HepG2 (cell line): ENCODE measurements around the gene TXNL4B. TPM values are rescaled to one million over a fixed set of nuclear protein-coding genes. Genes with fewer than 3 reads are reported as not detected.

Experiments used
- ARHGAP35 ChIP-seq: sonication (generic); formaldehyde crosslinking; IDR thresholded peaks from 2 replicates; pipeline ENCODE4 v1.9.0; 2022; ENCODE audit warnings: mild to moderate bottlenecking, inconsistent platforms, moderate library complexity, missing genetic modification reagents, borderline replicate concordance
- CHCHD3 ChIP-seq: sonication (generic); formaldehyde crosslinking; IDR thresholded peaks from 2 replicates; pipeline ENCODE4 v1.8.0; 2022; ENCODE audit warnings: mild to moderate bottlenecking, missing genetic modification reagents, moderate library complexity
- FOXM1 ChIP-seq: sonication (generic); formaldehyde crosslinking; IDR thresholded peaks from 2 replicates; pipeline ENCODE4 v1.5.0; 2020; ENCODE audit warnings: missing genetic modification reagents
- HHEX ChIP-seq: IDR thresholded peaks from 2 replicates; pipeline ENCODE4 v1.6.1; 2016; ENCODE audit warnings: control low read depth
- KLF9 ChIP-seq: IDR thresholded peaks from 2 replicates; pipeline ENCODE4 v1.6.1; 2016; ENCODE audit warnings: low read depth
- PAX8 ChIP-seq: sonication (generic); formaldehyde crosslinking; IDR thresholded peaks from 2 replicates; pipeline ENCODE4 v1.8.0; 2022; ENCODE audit warnings: mild to moderate bottlenecking, missing genetic modification reagents, borderline replicate concordance
- RAD21 ChIP-seq: fragments of 450-650 bp; formaldehyde crosslinking; IDR thresholded peaks from 2 replicates; pipeline ENCODE4 v1.5.0; 2020; ENCODE audit warnings: mild to moderate bottlenecking
- SETDB1 ChIP-seq: sonication (generic); formaldehyde crosslinking; IDR thresholded peaks from 2 replicates; pipeline ENCODE4 v1.5.1; 2020; ENCODE audit warnings: missing genetic modification reagents, mild to moderate bottlenecking, borderline replicate concordance
- TGIF2 ChIP-seq: IDR thresholded peaks from 2 replicates; pipeline ENCODE4 v1.6.1; 2016; ENCODE audit warnings: control low read depth, missing compliant biosample characterization
- ZBTB42 ChIP-seq: sonication (generic); formaldehyde crosslinking; IDR thresholded peaks from 2 replicates; pipeline ENCODE4 v1.5.0; 2020; ENCODE audit warnings: mild to moderate bottlenecking, missing genetic modification reagents
- ZC3H13 ChIP-seq: sonication (generic); formaldehyde crosslinking; IDR thresholded peaks from 2 replicates; pipeline ENCODE4 v1.8.1; 2023; ENCODE audit warnings: mild to moderate bottlenecking, missing genetic modification reagents, moderate library complexity
- ZFP41 ChIP-seq: sonication (generic); formaldehyde crosslinking; IDR thresholded peaks from 2 replicates; pipeline ENCODE4 v1.4.0; 2020; ENCODE audit warnings: mild to moderate bottlenecking, missing genetic modification reagents, borderline replicate concordance
- ZFP82 ChIP-seq: sonication (generic); formaldehyde crosslinking; IDR thresholded peaks from 2 replicates; pipeline ENCODE4 v1.5.1; 2020; ENCODE audit warnings: mild to moderate bottlenecking, missing genetic modification reagents, borderline replicate concordance
- ZKSCAN5 ChIP-seq: sonication (generic); formaldehyde crosslinking; IDR thresholded peaks from 2 replicates; pipeline ENCODE4 v1.5.1; 2020; ENCODE audit warnings: mild to moderate bottlenecking, missing genetic modification reagents
- ZNF207 ChIP-seq: fragments of 450-650 bp; IDR thresholded peaks from 2 replicates; pipeline ENCODE4 v1.6.1; 2016; ENCODE audit warnings: antibody characterized with exemption, borderline replicate concordance
- ZNF263 ChIP-seq: sonication (generic); formaldehyde crosslinking; IDR thresholded peaks from 2 replicates; pipeline ENCODE4 v1.4.0; 2020; ENCODE audit warnings: missing genetic modification reagents
- ZNF567 ChIP-seq: sonication (generic); formaldehyde crosslinking; IDR thresholded peaks from 2 replicates; pipeline ENCODE4 v1.8.1; 2023; ENCODE audit warnings: mild to moderate bottlenecking, missing genetic modification reagents, borderline replicate concordance
- ZNF7 ChIP-seq: IDR thresholded peaks from 2 replicates; pipeline ENCODE4 v1.6.1; 2016; ENCODE audit warnings: missing biosample characterization, missing genetic modification reagents
- ZNF747 ChIP-seq: sonication (generic); formaldehyde crosslinking; IDR thresholded peaks from 2 replicates; pipeline ENCODE4 v1.8.1; 2023; ENCODE audit warnings: missing genetic modification reagents, mild to moderate bottlenecking, borderline replicate concordance
- polyA plus RNA-seq, 8 experiments: library from polyadenylated mRNA; depleted of rRNA in 3 of 8; stranded (reverse) in 7 of 8; unstranded in 1 of 8; fragments of >200 nt; fragmentation: Illumina TruSeq in 4 of 8; extraction: Trizol in 4 of 8; gene quantifications; 2 replicates each; pipeline versions ENCODE4 v1.2.1 to v1.2.3, GENCODE V29; 2011 to 2016; ENCODE audit warnings: low read depth in 4 of 8, missing spikeins in 1 of 8, mixed read lengths in 1 of 8; ENCODE audit not compliant: insufficient read depth in 1 of 8
- total RNA-seq, 5 experiments: library from RNA; depleted of rRNA; stranded (reverse); fragments of >200 nt; fragmentation: Illumina TruSeq; extraction: Trizol; gene quantifications; 2 replicates each; pipeline ENCODE4 v1.2.3, GENCODE V29; 2016; ENCODE audit warnings: low read depth in 1 of 5
- TF ChIP-seq, protein P1 (sequence below): sonication (generic); formaldehyde crosslinking; IDR thresholded peaks from 2 replicates; pipeline ENCODE4 v1.5.0; 2020; ENCODE audit warnings: missing genetic modification reagents, mild to moderate bottlenecking, borderline replicate concordance
- TF ChIP-seq, protein P2 (sequence below): sonication (generic); formaldehyde crosslinking; IDR thresholded peaks from 2 replicates; pipeline ENCODE4 v1.8.1; 2023; ENCODE audit warnings: missing genetic modification reagents, mild to moderate bottlenecking, borderline replicate concordance
- TF ChIP-seq, protein P3 (sequence below): sonication (generic); formaldehyde crosslinking; IDR thresholded peaks from 2 replicates; pipeline ENCODE4 v1.4.0; 2020; ENCODE audit warnings: mild to moderate bottlenecking, low read depth, missing genetic modification reagents
- TF ChIP-seq, protein P4 (sequence below): sonication (generic); formaldehyde crosslinking; IDR thresholded peaks from 2 replicates; pipeline ENCODE4 v1.8.1; 2023; ENCODE audit warnings: mild to moderate bottlenecking, missing genetic modification reagents
- TF ChIP-seq, protein P5 (sequence below): sonication (generic); formaldehyde crosslinking; conservative IDR thresholded peaks from 2 replicates; pipeline ENCODE4 v1.8.0; 2022; ENCODE audit warnings: low read depth, missing genetic modification reagents
- TF ChIP-seq, protein P6 (sequence below): IDR thresholded peaks from 2 replicates; pipeline ENCODE4 v1.6.1; 2012; ENCODE audit warnings: inconsistent platforms
- TF ChIP-seq, protein P7 (sequence below): IDR thresholded peaks from 2 replicates; pipeline ENCODE4 v1.6.1; 2016; ENCODE audit warnings: low read depth, control low read depth

The TXNL4B gene
- total and polyA plus RNA-seq, 2 of the 13 experiments (the other 11 are each of a cell fraction or from before 2014, with no cell fraction given), result 17.4 to 18.3 TPM

DNA sequence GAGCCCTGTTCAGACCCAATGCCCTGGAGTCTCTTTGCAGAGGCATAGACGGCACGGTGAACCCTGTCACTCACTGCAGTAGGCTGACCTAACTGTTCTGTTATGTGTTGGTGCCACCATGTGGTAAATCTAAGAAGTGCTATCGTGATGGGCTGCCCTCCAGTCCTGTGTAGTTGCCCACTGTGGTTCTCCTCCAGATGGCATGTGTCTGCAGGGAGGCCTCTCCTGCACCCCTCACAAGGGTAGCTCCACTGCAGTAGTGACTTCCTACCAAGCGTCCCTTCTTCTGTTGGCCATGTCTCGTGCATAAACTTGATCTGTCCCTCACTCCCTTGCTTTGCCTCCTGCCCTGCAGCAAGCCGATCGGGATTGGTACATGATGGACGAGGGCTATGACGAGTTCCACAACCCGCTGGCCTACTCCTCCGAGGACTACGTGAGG, 6.0 kb upstream of the TXNL4B start (continued):
- TF ChIP-seq, protein P1, sequence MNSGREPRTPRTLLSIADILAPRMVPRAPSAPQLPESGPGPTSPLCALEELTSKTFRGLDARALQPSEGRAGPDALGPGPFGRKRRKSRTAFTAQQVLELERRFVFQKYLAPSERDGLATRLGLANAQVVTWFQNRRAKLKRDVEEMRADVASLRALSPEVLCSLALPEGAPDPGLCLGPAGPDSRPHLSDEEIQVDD, result 0 out of 2 replicates have a peak, but pooled peaks have one; percentile 35
- TF ChIP-seq PAX8 (CRISPR knock-in tag), result no peak
- no peak for TF ChIP-seq ARHGAP35 (CRISPR knock-in tag)
- TF ChIP-seq KLF9 (CRISPR knock-in tag), result no peak
- TF ChIP-seq ZFP82 (CRISPR knock-in tag), result no peak
- TF ChIP-seq, protein P2, sequence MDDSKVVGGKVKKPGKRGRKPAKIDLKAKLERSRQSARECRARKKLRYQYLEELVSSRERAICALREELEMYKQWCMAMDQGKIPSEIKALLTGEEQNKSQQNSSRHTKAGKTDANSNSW (CRISPR knock-in tag), result no peak
- no peak for TF ChIP-seq ZNF567 (CRISPR knock-in tag)
- TF ChIP-seq FOXM1 (CRISPR knock-in tag), result no peak
- TF ChIP-seq, protein P3, sequence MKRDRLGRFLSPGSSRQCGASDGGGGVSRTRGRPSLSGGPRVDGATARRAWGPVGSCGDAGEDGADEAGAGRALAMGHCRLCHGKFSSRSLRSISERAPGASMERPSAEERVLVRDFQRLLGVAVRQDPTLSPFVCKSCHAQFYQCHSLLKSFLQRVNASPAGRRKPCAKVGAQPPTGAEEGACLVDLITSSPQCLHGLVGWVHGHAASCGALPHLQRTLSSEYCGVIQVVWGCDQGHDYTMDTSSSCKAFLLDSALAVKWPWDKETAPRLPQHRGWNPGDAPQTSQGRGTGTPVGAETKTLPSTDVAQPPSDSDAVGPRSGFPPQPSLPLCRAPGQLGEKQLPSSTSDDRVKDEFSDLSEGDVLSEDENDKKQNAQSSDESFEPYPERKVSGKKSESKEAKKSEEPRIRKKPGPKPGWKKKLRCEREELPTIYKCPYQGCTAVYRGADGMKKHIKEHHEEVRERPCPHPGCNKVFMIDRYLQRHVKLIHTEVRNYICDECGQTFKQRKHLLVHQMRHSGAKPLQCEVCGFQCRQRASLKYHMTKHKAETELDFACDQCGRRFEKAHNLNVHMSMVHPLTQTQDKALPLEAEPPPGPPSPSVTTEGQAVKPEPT (CRISPR knock-in tag), result peak; percentile 23; the same call in 1 of the 2 replicates
- no peak for TF ChIP-seq ZNF263
- TF ChIP-seq SETDB1 (CRISPR knock-in tag), result no peak
- peak; percentile 40; the same call in 1 of the 2 replicates for TF ChIP-seq ZNF747
- TF ChIP-seq, protein P4, sequence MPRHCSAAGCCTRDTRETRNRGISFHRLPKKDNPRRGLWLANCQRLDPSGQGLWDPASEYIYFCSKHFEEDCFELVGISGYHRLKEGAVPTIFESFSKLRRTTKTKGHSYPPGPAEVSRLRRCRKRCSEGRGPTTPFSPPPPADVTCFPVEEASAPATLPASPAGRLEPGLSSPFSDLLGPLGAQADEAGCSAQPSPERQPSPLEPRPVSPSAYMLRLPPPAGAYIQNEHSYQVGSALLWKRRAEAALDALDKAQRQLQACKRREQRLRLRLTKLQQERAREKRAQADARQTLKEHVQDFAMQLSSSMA (CRISPR knock-in tag), result no peak
- TF ChIP-seq ZKSCAN5 (CRISPR knock-in tag), result no peak
- no peak for TF ChIP-seq TGIF2 (CRISPR knock-in tag)
- TF ChIP-seq, protein P5, sequence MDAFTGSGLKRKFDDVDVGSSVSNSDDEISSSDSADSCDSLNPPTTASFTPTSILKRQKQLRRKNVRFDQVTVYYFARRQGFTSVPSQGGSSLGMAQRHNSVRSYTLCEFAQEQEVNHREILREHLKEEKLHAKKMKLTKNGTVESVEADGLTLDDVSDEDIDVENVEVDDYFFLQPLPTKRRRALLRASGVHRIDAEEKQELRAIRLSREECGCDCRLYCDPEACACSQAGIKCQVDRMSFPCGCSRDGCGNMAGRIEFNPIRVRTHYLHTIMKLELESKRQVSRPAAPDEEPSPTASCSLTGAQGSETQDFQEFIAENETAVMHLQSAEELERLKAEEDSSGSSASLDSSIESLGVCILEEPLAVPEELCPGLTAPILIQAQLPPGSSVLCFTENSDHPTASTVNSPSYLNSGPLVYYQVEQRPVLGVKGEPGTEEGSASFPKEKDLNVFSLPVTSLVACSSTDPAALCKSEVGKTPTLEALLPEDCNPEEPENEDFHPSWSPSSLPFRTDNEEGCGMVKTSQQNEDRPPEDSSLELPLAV (CRISPR knock-in tag), result no peak
- no peak for TF ChIP-seq ZNF7
- no peak for TF ChIP-seq ZBTB42 (CRISPR knock-in tag)
- TF ChIP-seq, protein P6, sequence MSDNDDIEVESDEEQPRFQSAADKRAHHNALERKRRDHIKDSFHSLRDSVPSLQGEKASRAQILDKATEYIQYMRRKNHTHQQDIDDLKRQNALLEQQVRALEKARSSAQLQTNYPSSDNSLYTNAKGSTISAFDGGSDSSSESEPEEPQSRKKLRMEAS, result peak; percentile 37; the same call in 1 of the 2 replicates
- TF ChIP-seq ZFP41, result no peak
- no peak for TF ChIP-seq HHEX
- no peak for TF ChIP-seq ZC3H13 (CRISPR knock-in tag)
- TF ChIP-seq CHCHD3 (CRISPR knock-in tag), result no peak
- TF ChIP-seq, protein P7, sequence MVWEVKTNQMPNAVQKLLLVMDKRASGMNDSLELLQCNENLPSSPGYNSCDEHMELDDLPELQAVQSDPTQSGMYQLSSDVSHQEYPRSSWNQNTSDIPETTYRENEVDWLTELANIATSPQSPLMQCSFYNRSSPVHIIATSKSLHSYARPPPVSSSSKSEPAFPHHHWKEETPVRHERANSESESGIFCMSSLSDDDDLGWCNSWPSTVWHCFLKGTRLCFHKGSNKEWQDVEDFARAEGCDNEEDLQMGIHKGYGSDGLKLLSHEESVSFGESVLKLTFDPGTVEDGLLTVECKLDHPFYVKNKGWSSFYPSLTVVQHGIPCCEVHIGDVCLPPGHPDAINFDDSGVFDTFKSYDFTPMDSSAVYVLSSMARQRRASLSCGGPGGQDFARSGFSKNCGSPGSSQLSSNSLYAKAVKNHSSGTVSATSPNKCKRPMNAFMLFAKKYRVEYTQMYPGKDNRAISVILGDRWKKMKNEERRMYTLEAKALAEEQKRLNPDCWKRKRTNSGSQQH (CRISPR knock-in tag), result no peak
- TF ChIP-seq ZNF207, result no peak
- peak; percentile 98 for TF ChIP-seq RAD21 (CRISPR knock-in tag)
